Measurements from ENCODE around the gene NARF.

DNA sequence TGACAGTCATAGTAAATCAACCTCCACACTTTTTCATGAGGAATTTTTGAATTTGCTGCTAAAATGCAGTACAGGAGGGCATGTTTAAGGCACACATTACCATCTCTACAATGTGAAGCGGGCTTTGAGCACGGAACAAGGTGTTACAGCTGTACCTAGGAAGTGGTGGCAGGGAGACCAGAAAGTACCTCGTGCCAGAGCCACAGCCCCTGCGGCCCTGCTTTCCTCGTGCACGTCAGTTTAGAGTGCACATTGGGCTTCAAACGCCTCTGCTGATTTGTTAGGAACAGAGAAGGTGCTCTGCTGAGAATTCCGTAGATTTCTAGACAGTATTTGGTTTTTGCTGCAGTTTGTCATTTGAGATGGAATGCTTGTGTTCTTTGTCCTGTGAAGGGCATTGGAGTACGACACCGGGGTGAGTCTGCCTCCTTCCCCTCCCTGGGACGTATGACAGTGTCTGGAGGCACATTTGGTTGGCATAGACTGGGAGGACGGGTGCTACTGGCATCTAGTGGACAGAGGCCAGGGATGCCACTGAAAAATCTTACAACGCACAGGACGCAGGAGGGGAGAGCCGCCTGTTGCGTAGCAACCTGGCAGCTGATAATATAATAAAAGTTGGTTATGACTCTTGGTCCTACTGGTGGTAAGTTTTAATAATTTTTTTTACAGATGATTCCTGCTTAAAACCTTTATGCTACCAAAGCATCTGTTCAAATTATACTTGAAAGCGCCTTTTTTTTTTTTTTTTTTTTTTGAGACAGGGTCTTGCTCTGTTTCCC, 70.1 kb downstream of the NARF start:
- TF ChIP-seq, protein P1, sequence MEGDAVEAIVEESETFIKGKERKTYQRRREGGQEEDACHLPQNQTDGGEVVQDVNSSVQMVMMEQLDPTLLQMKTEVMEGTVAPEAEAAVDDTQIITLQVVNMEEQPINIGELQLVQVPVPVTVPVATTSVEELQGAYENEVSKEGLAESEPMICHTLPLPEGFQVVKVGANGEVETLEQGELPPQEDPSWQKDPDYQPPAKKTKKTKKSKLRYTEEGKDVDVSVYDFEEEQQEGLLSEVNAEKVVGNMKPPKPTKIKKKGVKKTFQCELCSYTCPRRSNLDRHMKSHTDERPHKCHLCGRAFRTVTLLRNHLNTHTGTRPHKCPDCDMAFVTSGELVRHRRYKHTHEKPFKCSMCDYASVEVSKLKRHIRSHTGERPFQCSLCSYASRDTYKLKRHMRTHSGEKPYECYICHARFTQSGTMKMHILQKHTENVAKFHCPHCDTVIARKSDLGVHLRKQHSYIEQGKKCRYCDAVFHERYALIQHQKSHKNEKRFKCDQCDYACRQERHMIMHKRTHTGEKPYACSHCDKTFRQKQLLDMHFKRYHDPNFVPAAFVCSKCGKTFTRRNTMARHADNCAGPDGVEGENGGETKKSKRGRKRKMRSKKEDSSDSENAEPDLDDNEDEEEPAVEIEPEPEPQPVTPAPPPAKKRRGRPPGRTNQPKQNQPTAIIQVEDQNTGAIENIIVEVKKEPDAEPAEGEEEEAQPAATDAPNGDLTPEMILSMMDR (IDR thresholded peaks at IDR 0.05), result peak; percentile 11 to 73 (median 45)
- no peak for TF ChIP-seq POLR2A (IDR thresholded peaks at IDR 0.05)

Data from esophagus squamous epithelium (tissue), 4 donors.